MM.1S (cell line): ENCODE results near the gene EBPL.

Experiments used
- DNase-seq: peaks from one replicate; pipeline ENCODE4 v3.0.0-alpha.2; 2015
- H2AFZ ChIP-seq: fragments of 300-600 bp; sonication (generic); 2 replicates; pipeline ENCODE4 v1.6.0; 2016; ENCODE audit warnings: antibody characterized with exemption, low read length
- H3F3A ChIP-seq: fragments of 300-600 bp; sonication (generic); 2 replicates; pipeline ENCODE4 v1.6.1; 2016; ENCODE audit warnings: mild to moderate bottlenecking, antibody characterized with exemption, low read length, moderate library complexity, mixed read lengths; ENCODE audit not compliant: insufficient read depth
- H3K27ac ChIP-seq: fragments of 300-600 bp; sonication (generic); 2 replicates; pipeline ENCODE4 v1.5.1; 2016; ENCODE audit warnings: mild to moderate bottlenecking, low read length
- H3K27me3 ChIP-seq: fragments of 300-600 bp; sonication (generic); replicated peaks from 2 replicates; pipeline ENCODE4 v1.6.0; 2016; ENCODE audit warnings: low read length; ENCODE audit not compliant: insufficient read depth
- H3K36me3 ChIP-seq: fragments of 300-600 bp; sonication (generic); replicated peaks from 2 replicates; pipeline ENCODE4 v1.6.1; 2016; ENCODE audit warnings: mild to moderate bottlenecking, low read length, mixed read lengths; ENCODE audit not compliant: insufficient read depth
- H3K4me1 ChIP-seq: fragments of 300-600 bp; sonication (generic); 2 replicates; pipeline ENCODE4 v1.6.1; 2016; ENCODE audit warnings: low read length, mixed read lengths
- H3K4me2 ChIP-seq: fragments of 300-600 bp; sonication (generic); 2 replicates; pipeline ENCODE4 v1.6.0; 2016; ENCODE audit warnings: low read depth, low read length
- H3K4me3 ChIP-seq: fragments of 300-600 bp; sonication (generic); 2 replicates; pipeline ENCODE4 v1.5.1; 2016; ENCODE audit warnings: low read length, mixed read lengths
- H3K79me2 ChIP-seq: fragments of 300-600 bp; sonication (generic); 2 replicates; pipeline ENCODE4 v1.6.1; 2016; ENCODE audit warnings: mixed run types, low read length, mixed read lengths
- H3K9ac ChIP-seq: fragments of 300-600 bp; sonication (generic); 2 replicates; pipeline ENCODE4 v1.6.1; 2016; ENCODE audit warnings: low read length, mixed read lengths
- H3K9me2 ChIP-seq: fragments of 300-600 bp; sonication (generic); replicated peaks from 2 replicates; pipeline ENCODE4 v1.6.1; 2016; ENCODE audit warnings: mild to moderate bottlenecking, low read length, mixed read lengths; ENCODE audit not compliant: insufficient read depth
- H3K9me3 ChIP-seq: fragments of 300-600 bp; sonication (generic); replicated peaks from 2 replicates; pipeline ENCODE4 v1.6.1; 2016; ENCODE audit warnings: mild to moderate bottlenecking, low read length, mixed read lengths; ENCODE audit not compliant: insufficient read depth
- H4K20me1 ChIP-seq: fragments of 300-600 bp; sonication (generic); 2 replicates; pipeline ENCODE4 v1.6.1; 2016; ENCODE audit warnings: mild to moderate bottlenecking, low read length, moderate library complexity, mixed read lengths; ENCODE audit not compliant: insufficient read depth
- CTCF ChIP-seq: fragments of 300-600 bp; sonication (generic); IDR thresholded peaks from 2 replicates; pipeline ENCODE4 v1.5.1; 2016; ENCODE audit warnings: antibody characterized with exemption, low read length, mixed read lengths
- EZH2 ChIP-seq: fragments of 300-600 bp; sonication (generic); optimal IDR thresholded peaks from 2 replicates; pipeline ENCODE3; 2017; ENCODE audit warnings: low read depth, mild to moderate bottlenecking, antibody characterized with exemption, low read length, mixed read lengths
- EZH2phosphoT487 ChIP-seq: fragments of 300-600 bp; sonication (generic); IDR thresholded peaks from 2 replicates; pipeline ENCODE4 v1.6.1; 2018; ENCODE audit warnings: antibody characterized with exemption, low read length

Gene EBPL

DNA sequence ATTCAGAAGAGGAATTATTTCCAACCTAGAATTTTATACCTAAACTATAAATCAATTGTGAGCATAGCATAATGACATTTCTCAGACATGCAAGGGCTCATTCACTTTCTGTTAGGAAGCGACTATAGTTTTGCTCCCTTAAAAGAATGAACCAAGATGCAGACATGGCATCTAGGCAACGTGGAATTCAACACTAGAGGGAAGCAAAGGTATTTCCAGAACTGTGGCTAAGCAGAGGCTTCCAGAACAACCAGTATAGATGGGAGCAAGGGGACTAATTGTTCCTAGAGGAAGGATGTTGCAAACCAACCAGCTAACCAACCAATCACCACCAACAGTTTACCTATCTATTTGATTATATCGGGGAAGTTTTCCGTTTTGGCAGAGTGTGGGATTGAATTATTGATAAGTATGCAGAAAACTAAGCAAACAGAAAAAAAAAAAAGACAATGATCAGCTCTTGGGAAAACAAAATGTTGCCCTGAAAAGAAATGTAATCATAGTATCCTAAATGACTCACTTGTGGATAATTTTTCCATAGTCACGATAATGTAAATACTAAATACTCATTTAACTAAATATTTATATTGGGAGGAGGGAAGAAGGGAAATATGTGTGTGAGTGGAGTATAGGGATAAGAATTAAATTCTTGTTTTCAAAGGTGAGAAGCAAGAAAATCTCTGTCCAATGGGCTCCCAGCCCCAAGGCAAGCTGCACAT, 41.9 kb downstream of the EBPL start:
- no peak for DNase-seq

DNA sequence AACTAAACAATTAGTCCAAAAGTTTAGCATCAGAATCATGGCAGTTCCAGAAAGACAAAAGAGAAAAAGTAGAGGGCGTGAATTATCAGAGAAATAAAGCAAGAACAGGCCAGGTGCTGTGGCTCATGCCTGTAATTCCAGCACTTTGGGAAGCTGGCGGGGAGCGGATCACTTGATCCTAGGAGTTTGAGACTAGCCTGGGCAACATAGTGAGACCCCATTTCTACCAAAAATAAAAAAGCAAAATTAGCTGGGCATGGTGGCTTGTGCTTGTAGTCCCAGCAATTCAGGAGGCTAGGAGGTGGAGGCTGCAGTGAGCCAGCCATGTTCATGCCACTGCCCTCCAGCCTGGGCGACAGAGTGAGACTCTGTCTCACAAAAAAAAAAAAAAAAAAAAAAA, 44.6 kb downstream of the EBPL start:
- Histone ChIP-seq H3F3A (no peaks in the 10 kb centered on the region), H3K27ac (no peak overlapping the region), H2AFZ (no peak overlapping the region), H3K79me2 (no peaks in the 10 kb centered on the region), H3K9ac (no peak overlapping the region), H3K9me2 (no peaks in the 10 kb centered on the region), H3K27me3 (no peaks in the 10 kb centered on the region), H3K36me3 (no peaks in the 10 kb centered on the region), H3K4me2 (no peak overlapping the region), H3K4me3 (no peak overlapping the region), H4K20me1 (no peaks in the 10 kb centered on the region), H3K4me1 (no peaks in the 10 kb centered on the region), H3K9me3 (no peaks in the 10 kb centered on the region)
- no peak for TF ChIP-seq CTCF
- TF ChIP-seq EZH2phosphoT487, result no peak
- no peak for TF ChIP-seq EZH2
- no peak for DNase-seq

More for the DNA sequence above, 41.9 kb downstream of the EBPL start:
- Histone ChIP-seq H3K27ac (no peak overlapping the region), H3K9me2 (no peaks in the 10 kb centered on the region), H3K36me3 (no peaks in the 10 kb centered on the region), H3K4me3 (no peak overlapping the region), H3K79me2 (no peaks in the 10 kb centered on the region), H3F3A (no peaks in the 10 kb centered on the region), H3K4me1 (no peaks in the 10 kb centered on the region), H3K9me3 (no peaks in the 10 kb centered on the region), H2AFZ (no peak overlapping the region), H3K9ac (no peak overlapping the region), H3K27me3 (no peaks in the 10 kb centered on the region), H3K4me2 (no peak overlapping the region), H4K20me1 (no peaks in the 10 kb centered on the region)
- TF ChIP-seq EZH2 (no peak), CTCF (no peak), EZH2phosphoT487 (no peak)

- DNase-seq, result no peak
- Histone ChIP-seq H3K4me1 (no peaks in the 10 kb centered on the region), H2AFZ (no peak overlapping the region), H3K9ac (no peak overlapping the region), H3K9me3 (no peaks in the 10 kb centered on the region), H3F3A (no peaks in the 10 kb centered on the region), H3K27ac (no peak overlapping the region), H3K9me2 (no peaks in the 10 kb centered on the region), H3K36me3 (no peaks in the 10 kb centered on the region), H3K27me3 (no peaks in the 10 kb centered on the region), H4K20me1 (no peaks in the 10 kb centered on the region), H3K79me2 (no peaks in the 10 kb centered on the region), H3K4me2 (no peak overlapping the region), H3K4me3 (no peak overlapping the region)
- TF ChIP-seq EZH2 (no peak), CTCF (no peak), EZH2phosphoT487 (no peak)
Observed at GRCh38 chr13:49645451-49645850, 45.8 kb downstream of the EBPL start.
